ENCODE measurements around the gene BEND3.

BEND3 gene

DNA sequence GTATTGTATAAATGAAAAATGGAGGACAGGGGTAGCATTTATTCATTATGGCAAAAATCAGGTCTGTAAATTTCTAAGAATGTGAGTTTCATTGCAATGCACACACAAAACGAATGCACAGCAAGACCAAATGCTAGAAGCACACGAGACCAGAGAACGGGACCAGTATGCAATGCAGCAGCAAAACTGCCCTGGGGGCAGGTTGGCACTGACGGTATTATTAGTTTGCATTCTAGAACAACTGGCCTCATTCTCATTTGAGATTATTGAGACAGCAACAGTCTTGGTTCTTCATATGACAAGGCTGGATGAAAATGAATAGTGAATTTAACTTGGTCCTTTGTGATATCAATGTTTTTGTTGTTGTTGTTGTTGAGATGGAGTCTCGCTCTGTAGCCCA lies 96.3 kb downstream of the BEND3 start:
- POLR2A ChIA-PET, result no interaction called here
- TF ChIP-seq HDGF (IDR thresholded peaks at IDR 0.05; ENCODE audit: borderline replicate concordance), result no peak
- TF ChIP-seq L3MBTL2 (conservative IDR thresholded peaks at IDR 0.05), result no peak
- TF ChIP-seq FOXK2 (IDR thresholded peaks at IDR 0.05), result no peak
- CTCF ChIA-PET, result no interaction called here

More for the DNA sequence above, 96.3 kb downstream of the BEND3 start:
- DNase-seq (ENCODE audit: extremely low spot score), result no peak
